ENCODE data around the gene USP11.

Gene USP11

DNA sequence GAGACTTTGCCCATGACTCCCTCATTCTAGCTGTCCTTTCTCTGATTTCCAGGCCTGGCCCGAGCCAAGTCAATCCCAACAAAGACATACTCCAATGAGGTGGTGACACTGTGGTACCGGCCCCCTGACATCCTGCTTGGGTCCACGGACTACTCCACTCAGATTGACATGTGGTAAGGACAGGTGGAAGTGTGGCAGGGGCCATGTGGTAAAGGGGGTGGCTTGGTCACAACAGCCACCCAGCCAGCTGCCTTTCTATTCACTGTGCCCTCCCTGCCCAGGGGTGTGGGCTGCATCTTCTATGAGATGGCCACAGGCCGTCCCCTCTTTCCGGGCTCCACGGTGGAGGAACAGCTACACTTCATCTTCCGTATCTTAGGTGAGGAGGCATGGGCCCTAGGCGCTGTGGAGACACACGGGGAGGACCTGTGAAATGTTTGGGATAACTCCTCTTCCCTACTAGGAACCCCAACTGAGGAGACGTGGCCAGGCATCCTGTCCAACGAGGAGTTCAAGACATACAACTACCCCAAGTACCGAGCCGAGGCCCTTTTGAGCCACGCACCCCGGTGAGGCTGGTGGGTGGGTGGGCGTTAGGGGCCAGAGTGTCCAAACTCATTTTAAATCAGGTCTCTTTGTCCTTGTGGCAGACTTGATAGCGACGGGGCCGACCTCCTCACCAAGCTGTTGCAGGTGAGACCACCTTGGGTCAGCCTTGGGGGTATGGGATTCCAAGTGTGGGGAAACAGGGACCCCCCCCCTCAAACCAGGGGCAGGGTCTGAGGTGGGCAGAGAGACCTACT, 6.1 kb upstream of the USP11 start:
- no peak overlapping the region for H2AFZ ChIP-seq (ENCODE audit: low read depth, low read length)

DNA sequence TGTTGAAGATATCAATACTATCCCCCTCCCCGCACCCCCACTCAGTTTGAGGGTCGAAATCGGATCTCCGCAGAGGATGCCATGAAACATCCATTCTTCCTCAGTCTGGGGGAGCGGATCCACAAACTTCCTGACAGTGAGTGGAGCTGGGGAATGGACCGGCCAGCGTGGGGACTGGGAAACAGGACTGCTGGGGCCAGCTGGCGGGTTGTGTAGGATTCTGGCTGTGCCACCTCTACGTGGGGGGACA, 5.5 kb upstream of the USP11 start:
- H3K27me3 ChIP-seq (ENCODE audit: low read depth, low read length) = no peaks in the 10 kb centered on the region

More for the DNA sequence above, 6.1 kb upstream of the USP11 start:
- H3K27me3 ChIP-seq (ENCODE audit: low read depth, low read length) = no peaks in the 10 kb centered on the region
- no peaks in the 10 kb centered on the region for H3K4me1 ChIP-seq (ENCODE audit: low read length)
- no peak for TF ChIP-seq EZH2phosphoT487 (IDR thresholded peaks at IDR 0.05; ENCODE audit: low read depth)
- TF ChIP-seq, protein P1, sequence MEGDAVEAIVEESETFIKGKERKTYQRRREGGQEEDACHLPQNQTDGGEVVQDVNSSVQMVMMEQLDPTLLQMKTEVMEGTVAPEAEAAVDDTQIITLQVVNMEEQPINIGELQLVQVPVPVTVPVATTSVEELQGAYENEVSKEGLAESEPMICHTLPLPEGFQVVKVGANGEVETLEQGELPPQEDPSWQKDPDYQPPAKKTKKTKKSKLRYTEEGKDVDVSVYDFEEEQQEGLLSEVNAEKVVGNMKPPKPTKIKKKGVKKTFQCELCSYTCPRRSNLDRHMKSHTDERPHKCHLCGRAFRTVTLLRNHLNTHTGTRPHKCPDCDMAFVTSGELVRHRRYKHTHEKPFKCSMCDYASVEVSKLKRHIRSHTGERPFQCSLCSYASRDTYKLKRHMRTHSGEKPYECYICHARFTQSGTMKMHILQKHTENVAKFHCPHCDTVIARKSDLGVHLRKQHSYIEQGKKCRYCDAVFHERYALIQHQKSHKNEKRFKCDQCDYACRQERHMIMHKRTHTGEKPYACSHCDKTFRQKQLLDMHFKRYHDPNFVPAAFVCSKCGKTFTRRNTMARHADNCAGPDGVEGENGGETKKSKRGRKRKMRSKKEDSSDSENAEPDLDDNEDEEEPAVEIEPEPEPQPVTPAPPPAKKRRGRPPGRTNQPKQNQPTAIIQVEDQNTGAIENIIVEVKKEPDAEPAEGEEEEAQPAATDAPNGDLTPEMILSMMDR (IDR thresholded peaks at IDR 0.05; ENCODE audit: low read depth, low read length) = no peak
- no peak overlapping the region for H3K27ac ChIP-seq (ENCODE audit: low read length)
- H3K36me3 ChIP-seq (replicated peaks; ENCODE audit: low read depth, low read length) = peaks cover 23% of the 10 kb centered on the region
- H3K9ac ChIP-seq (ENCODE audit: low read length) = no peak overlapping the region
- H3K79me2 ChIP-seq (ENCODE audit: low read length) = peaks cover 7% of the 10 kb centered on the region
- no peaks in the 10 kb centered on the region for H3K9me3 ChIP-seq (ENCODE audit: insufficient read depth, low read length)
- no peak overlapping the region for H3K4me3 ChIP-seq (ENCODE audit: low read length)
- H3K4me2 ChIP-seq (ENCODE audit: low read length) = no peak overlapping the region
- peaks cover 4% of the 10 kb centered on the region; the same call in 1 of the 2 replicates for H4K20me1 ChIP-seq (ENCODE audit: insufficient read depth, low read length)

DNA sequence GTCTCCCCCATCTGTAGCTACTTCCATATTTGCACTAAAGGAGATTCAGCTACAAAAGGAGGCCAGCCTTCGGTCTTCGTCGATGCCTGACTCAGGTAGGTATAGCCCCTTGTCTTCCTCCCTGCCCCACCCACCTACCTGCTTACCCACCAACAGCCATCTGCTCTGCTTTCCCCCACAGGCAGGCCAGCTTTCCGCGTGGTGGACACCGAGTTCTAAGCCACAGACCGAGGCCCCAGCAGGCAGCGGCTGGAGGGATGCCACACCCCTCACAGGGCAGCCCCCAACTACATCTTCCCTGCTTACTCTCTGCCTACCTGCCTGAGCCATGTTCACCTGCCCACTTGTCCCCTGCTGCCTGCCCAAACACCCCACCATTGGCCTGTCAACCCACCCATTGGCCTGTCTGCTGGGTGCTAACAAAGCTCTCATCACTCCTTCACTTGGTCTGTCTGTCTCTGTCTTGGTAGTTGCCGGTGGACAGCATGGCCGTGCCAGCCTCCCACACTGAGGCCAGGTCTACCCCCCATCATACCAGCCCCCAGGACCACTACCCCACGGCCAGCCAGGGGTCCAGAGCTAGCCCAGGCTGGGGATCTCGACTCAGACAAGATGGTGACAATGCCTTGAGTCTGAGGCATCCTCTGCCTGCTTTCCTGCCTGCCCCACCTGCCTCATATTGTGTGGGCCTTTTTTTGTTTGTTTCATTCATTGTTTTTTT, 4.1 kb upstream of the USP11 start:
- TF ChIP-seq, protein P1 (IDR thresholded peaks at IDR 0.05; ENCODE audit: low read depth, low read length) = no peak
- TF ChIP-seq EZH2phosphoT487 (IDR thresholded peaks at IDR 0.05; ENCODE audit: low read depth) = no peak
- no peaks in the 10 kb centered on the region for H3K9me3 ChIP-seq (ENCODE audit: insufficient read depth, low read length)
- H3K36me3 ChIP-seq (replicated peaks; ENCODE audit: low read depth, low read length) = peaks cover 18% of the 10 kb centered on the region
- no peak overlapping the region for H3K4me3 ChIP-seq (ENCODE audit: low read length)
- no peaks in the 10 kb centered on the region for H3K27me3 ChIP-seq (ENCODE audit: low read depth, low read length)
- H3K27ac ChIP-seq (ENCODE audit: low read length) = no peak overlapping the region
- no peak overlapping the region for H3K9ac ChIP-seq (ENCODE audit: low read length)
- H3K79me2 ChIP-seq (ENCODE audit: low read length) = peaks cover under 1% of the 10 kb centered on the region; the same call in 1 of the 2 replicates
- no peak overlapping the region for H2AFZ ChIP-seq (ENCODE audit: low read depth, low read length)
- no peaks in the 10 kb centered on the region for H4K20me1 ChIP-seq (ENCODE audit: insufficient read depth, low read length)
- H3K4me1 ChIP-seq (ENCODE audit: low read length) = peaks cover 6% of the 10 kb centered on the region
- no peak overlapping the region for H3K4me2 ChIP-seq (ENCODE audit: low read length)

More for the DNA sequence above, 5.5 kb upstream of the USP11 start:
- Histone ChIP-seq H3K4me2 (ENCODE audit: low read length) (no peak overlapping the region), H3K9ac (ENCODE audit: low read length) (no peak overlapping the region), H3K79me2 (ENCODE audit: low read length) (peaks cover 2% of the 10 kb centered on the region), H2AFZ (ENCODE audit: low read depth, low read length) (no peak overlapping the region), H3K9me3 (ENCODE audit: insufficient read depth, low read length) (no peaks in the 10 kb centered on the region), H3K4me1 (ENCODE audit: low read length) (peaks cover 3% of the 10 kb centered on the region), H4K20me1 (ENCODE audit: insufficient read depth, low read length) (peaks cover 1% of the 10 kb centered on the region; the same call in 1 of the 2 replicates), H3K4me3 (ENCODE audit: low read length) (no peak overlapping the region), H3K27ac (ENCODE audit: low read length) (no peak overlapping the region), H3K36me3 (replicated peaks; ENCODE audit: low read depth, low read length) (peaks cover 23% of the 10 kb centered on the region)
- TF ChIP-seq EZH2phosphoT487 (IDR thresholded peaks at IDR 0.05; ENCODE audit: low read depth) = no peak
- TF ChIP-seq, protein P1 (IDR thresholded peaks at IDR 0.05; ENCODE audit: low read depth, low read length) = no peak

DNA sequence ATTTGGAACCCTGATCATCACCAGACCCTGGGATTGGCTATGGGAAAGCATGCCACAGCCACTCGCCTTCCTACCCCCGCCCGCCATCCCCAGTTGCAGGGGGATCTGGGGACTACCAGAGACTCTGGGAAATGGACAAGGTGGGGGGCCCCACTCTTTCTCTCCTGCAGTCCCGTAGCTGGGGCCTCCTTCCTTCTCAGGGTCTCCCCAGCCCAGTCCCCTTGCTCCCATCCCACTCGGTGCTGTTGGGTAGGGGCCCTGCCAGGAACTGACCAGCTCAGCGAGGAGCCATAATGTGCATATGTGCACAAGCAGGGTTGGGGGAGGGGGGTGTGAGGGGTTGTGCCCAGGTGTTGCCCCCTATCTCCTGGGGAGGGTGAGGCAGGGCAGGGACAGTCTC, 3.4 kb upstream of the USP11 start:
- Histone ChIP-seq H3K9ac (ENCODE audit: low read length) (no peak overlapping the region), H3K4me2 (ENCODE audit: low read length) (no peak overlapping the region), H3K4me3 (ENCODE audit: low read length) (no peak overlapping the region), H4K20me1 (ENCODE audit: insufficient read depth, low read length) (no peaks in the 10 kb centered on the region), H2AFZ (ENCODE audit: low read depth, low read length) (no peak overlapping the region), H3K4me1 (ENCODE audit: low read length) (peaks cover 7% of the 10 kb centered on the region), H3K79me2 (ENCODE audit: low read length) (peaks cover 7% of the 10 kb centered on the region), H3K27me3 (ENCODE audit: low read depth, low read length) (no peaks in the 10 kb centered on the region), H3K27ac (ENCODE audit: low read length) (no peak overlapping the region), H3K36me3 (replicated peaks; ENCODE audit: low read depth, low read length) (peaks cover 18% of the 10 kb centered on the region), H3K9me3 (ENCODE audit: insufficient read depth, low read length) (no peaks in the 10 kb centered on the region)
- no peak for TF ChIP-seq EZH2phosphoT487 (IDR thresholded peaks at IDR 0.05; ENCODE audit: low read depth)
- TF ChIP-seq, protein P1 (IDR thresholded peaks at IDR 0.05; ENCODE audit: low read depth, low read length) = no peak
